Nucleus accumbens (tissue), 56 donors: ENCODE data around the gene ARHGAP6.

Source experiments
- DNase-seq, 56 donors: peaks; one replicate each; lab custom pipeline; 2025; lab: John Stamatoyannopoulos, UW

The ARHGAP6 gene, protein sequence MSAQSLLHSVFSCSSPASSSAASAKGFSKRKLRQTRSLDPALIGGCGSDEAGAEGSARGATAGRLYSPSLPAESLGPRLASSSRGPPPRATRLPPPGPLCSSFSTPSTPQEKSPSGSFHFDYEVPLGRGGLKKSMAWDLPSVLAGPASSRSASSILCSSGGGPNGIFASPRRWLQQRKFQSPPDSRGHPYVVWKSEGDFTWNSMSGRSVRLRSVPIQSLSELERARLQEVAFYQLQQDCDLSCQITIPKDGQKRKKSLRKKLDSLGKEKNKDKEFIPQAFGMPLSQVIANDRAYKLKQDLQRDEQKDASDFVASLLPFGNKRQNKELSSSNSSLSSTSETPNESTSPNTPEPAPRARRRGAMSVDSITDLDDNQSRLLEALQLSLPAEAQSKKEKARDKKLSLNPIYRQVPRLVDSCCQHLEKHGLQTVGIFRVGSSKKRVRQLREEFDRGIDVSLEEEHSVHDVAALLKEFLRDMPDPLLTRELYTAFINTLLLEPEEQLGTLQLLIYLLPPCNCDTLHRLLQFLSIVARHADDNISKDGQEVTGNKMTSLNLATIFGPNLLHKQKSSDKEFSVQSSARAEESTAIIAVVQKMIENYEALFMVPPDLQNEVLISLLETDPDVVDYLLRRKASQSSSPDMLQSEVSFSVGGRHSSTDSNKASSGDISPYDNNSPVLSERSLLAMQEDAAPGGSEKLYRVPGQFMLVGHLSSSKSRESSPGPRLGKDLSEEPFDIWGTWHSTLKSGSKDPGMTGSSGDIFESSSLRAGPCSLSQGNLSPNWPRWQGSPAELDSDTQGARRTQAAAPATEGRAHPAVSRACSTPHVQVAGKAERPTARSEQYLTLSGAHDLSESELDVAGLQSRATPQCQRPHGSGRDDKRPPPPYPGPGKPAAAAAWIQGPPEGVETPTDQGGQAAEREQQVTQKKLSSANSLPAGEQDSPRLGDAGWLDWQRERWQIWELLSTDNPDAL (N-terminal part only)

DNA sequence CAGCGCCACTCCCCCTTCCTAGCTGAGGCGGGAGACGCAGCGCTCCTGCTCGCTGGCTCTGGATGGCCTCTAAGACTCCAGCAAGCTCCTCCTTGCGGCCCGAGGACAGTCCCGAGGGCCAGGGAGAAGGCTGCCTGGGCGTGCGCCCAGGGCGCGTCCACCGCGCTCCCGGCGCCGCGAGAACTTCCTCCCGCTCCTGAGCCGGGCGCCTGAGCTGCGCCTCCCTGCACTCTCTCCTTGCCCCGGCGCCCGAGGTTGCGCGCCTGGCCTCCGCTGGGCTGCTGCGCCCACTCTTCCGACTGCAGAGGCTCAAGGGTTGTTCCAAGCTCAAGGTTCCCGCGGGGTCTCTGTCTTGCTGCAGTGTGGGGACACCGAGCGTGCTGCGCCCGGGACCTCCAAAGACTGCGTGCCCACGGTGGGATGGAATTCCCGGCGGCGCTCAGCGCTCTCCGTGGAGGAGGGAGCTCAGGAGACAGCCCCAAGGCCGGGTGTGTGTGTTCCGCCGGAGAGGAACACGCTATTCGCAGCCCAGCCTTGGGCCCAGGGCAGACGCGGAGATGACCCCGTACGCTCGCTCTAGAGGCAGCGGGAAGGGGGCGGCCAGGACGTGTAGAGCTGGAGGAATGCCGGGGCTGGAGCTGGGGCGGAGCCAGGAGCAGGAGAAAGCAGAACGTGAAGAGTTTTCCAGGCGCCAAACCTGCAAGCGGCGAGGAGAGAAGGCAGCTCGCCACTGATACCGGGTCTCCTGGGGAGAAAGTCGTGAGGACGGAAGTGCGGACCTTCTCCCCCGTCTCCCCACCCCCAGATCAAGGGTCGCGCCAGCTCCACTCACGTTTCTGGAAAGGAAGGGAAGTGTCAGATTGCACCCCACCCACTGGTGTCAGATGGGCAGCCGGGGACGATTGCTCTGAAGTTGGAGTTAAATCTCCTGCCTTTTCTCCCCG is at the start of gene ARHGAP6:
Gene ARHGAP6, minus strand, starts transcription at position 753 of the 944 bp plus-strand sequence. CDS start 1,092 bp downstream, outside the sequence.
- peak in 1 of 56 donors; percentile 1 for DNase-seq

DNA sequence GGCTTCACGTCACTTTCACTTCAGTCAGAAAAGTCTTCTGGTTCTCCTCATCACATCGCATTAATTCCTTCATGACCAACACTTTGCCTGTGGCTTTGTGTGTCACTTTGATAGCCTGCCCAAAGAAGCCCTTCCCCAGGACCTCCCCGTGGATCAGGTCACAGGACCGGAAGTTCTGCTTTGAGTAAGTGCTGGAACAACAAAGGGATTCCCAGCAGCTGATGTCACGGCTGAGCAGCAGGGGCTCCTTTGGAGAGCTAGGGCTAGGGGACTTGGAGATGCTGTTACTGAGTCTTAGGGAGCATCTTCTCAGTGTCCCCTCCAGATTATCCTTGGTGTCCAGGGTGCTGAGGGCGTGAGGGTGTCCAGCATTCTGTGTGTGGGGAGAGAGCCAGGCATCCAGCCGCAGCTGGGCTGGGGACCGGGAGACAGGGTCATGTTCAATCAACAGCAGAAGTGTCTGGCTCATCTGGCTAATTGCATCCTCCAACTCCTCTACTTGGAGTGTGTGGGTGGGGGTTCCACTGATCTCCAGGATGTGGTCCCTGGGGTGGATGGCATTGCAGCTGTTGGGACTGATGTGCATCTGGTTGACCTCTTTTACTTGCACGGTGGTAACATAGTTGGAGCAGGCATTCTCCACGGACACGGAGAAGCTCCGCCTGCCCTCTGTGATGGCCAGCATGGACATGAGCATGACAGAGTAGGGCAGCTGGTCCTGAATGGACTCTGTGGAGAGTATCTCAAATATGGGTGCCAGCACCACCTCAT is 39.2 kb upstream of the ARHGAP6 start:
- no peak for DNase-seq

DNA sequence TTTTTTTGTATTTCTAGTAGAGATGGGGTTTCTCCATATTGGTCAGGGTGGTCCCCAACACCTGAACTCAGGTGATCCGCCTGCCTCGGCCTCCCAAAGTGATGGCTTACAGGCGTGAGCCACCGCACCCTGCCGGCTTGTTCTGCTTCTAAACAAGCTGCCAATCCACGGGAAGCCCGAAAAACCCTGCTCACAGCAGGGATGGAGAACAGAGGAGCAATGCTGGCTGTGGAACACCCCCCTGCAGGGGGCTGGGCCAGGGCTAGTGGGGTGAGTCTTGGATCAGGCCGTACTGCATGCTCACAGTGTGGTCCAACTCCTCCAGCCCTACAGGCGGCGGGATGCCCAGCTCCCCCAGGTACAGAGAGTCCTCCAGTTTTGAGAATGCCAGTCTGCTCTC is 38.1 kb upstream of the ARHGAP6 start:
- no peak for DNase-seq

DNA sequence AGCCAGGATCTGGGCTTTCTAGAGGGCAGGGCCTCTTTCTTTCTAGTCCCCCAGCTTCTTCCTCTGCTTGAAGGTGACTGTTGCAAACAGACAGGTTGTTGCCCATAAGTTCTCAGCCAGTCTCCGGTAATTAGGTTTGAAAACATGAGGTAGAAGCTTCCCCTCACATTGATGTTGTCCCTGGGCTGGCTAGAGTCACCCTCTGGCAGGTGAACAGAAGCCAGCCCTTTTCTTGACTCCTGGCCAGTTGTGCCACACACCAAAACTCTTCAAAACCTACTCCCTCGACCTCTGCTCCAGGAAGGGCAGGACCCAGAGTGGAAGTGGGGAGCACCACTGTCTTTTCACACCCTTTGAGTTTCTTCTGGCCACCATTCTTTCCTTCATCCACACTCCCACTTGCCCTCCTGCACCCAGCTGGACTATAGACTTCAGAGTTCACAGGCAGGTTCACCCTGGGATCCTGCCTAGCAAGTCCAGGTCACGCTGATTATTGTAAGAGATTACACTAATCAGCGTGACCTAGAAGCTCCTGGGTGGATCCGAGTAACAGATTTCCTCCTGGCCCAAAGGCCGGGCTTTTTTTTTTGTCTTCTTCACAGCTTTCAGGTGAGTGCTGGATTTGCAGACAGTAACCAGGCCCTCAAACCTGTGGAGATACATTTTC is 37.4 kb upstream of the ARHGAP6 start:
- DNase-seq, result no peak

DNA sequence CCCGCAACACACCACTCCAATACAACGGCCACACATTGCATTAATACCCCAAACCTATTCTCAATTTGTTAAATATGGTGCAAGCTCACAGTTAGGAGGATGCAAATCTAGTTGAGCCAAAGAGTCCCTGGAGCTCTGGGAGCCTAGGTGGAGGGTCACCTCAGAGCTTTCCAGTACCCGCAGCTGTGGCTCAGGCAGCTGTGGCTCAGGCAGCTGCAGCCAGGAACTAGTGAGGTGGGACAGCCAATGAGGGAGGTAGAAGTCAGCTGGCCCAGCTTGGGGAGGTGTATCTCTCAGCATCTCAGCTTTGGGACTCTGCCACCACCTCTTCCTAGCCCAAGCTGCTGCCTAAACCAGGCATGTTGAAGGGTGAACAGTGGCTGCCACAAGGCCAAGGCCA is 36.7 kb upstream of the ARHGAP6 start:
- DNase-seq, result no peak

DNA sequence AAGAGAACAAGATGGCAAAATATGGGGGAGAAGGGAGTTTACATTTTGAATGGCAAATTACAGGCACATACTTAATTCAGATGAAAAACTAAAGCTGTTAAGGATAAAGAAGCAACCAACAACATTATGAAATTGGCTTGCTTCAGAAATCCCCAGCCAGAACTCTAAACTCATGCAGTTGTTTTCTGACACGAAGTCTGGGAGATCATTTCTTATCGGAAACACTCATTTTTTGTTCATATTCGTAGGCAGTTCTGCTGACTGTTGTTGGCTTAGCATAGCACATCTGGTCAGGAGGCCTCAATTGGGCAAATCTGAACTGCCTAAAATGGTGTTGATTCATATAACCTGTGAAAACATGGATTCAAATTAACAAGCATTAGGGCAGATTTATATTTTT is 33.0 kb upstream of the ARHGAP6 start:
- DNase-seq, result no peak

DNA sequence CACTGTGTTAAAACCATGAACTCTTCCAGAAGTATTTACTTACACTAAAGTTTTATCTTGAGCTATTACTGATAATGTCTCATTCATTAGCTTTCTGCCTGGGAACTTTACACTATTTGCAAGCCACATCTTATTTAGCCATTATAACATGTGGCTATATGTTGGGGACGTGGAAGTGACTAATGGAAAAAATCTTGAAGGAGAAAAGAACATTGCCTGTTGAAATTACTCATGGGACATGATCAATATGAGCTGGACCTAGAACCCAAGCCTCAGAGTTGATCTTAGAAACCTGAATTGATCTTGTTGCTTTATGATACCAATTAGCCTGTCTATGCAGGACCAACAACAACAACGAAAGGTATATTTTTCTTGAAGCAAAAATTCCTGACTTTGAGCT is 22.5 kb upstream of the ARHGAP6 start:
- no peak for DNase-seq

DNA sequence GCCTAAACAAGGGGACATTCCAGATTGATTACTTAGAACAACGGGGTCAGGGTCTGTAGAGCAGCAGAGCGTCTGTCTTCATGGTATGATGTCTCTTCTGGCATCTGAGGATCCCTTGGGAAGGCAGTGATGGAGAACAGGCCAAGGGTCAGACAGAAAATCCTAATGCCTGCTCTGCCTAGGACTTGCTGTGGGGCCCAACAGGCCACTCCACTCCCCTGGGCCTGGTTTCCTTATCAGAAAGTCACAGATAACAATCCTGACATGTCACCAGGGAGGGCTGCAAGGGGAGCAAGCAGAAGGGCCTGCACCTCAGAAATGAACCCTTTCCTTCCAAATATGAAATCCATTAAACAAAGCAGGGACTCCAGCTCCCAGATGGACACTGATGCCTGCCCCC is 21.4 kb upstream of the ARHGAP6 start:
- no peak for DNase-seq

DNA sequence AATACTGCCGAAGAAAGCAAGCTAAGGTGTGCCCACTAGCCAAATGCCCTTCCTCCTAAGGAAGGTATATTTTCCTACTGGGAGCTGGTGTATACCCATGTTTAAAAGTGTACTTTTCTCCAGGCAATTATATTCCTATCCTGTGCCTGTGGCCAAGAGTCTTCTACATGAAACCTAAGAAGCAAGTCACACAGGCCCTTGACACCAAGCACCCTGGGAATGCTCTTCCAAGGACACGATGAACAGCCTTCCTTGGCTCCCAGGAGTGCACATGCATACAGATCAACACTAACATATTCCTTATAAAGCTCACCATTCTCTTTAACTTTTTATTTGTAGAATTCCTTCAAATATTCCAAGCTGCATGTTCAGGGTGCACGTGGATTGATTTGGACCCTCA is 17.3 kb upstream of the ARHGAP6 start:
- DNase-seq, result no peak

DNA sequence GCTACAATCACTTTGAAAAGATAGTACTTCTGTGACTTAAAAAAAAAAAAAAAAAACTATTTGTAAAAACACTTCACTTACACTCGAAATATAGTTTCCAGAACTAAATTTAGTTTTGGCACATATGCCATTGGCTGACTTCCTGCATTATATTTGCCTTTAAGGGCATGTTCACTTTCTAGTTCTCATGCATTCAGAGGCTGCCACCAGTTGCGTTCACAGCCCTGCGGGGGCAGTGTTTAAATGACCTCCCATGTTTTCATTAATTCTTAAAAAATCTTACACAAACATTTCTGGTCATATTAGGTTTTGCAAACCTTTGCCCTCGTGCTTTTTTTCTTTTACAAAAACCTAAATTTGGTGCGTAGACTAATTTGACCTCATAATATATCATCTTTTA is 12.4 kb upstream of the ARHGAP6 start:
- no peak for DNase-seq

DNA sequence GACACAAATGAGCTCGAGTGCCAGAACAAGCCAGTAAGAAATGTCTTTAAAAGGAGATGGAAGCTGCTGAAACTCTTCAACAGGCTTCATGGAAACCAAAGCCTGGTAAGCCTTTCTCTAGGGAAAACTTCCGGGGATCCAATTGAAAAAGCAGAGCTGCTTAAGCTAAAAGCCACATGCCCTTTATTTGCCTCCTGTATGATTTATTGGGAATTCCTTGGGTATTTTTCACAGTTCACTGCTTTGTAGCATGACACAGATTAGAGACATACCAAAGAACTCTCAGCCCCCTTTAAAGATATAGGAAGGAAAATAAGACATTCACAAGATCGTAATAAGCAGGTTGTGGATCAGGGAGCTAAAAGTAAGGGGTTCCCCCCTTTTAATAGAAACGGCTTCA is 6.5 kb upstream of the ARHGAP6 start:
- no peak for DNase-seq

DNA sequence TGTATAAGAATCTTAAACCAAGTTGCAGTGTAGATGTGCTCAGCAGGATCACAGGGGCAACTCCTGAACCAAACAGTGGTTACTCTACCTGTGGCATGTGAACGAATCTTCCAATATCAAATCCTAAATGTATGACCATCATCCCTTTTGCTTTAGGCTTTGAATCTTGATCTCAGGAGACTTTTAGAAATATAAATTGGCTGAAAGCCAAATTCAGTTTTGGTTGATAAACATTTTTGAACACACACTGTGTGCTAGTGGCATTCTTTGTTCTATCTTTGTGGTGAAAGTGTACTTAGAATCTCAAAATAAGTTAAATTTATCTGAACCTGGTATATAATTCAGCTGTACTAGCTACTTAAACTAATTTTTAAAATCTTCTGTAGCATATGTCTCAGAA is 4.6 kb upstream of the ARHGAP6 start:
- DNase-seq, result no peak

DNA sequence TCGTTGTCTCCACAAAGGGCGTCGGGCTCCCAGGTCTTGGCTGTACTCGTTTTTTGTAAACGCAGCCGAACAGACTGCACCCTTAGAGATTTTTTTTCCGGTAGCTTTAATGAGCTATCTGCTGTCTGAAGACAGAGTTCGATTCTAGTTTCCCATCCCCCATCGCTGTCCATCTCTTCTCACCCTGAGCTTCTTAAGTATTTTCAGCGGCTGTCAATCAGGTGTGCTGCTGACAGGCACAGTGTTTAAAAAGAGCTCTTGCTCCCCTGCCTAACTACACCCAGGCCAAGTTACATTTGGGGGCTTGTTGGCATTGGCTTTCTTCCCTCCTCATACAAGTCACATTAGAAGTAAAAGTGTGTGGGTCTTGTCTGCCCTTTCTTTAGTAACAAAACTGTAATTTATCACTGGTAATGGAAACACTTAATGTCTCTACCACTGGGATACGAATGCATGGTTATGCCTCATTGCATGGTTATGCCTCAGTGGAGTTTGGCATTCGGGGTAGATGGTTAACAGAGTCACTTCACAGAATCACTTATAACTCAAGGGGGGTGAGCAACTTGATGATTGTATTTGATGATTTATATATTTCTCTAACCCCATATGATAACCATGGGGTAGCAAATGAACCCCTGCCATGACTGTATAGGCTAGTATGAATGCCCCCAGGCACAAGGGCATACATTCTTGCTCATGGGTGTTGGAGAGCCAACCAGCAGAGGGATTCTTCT is 1.4 kb upstream of the ARHGAP6 start:
- no peak for DNase-seq

DNA sequence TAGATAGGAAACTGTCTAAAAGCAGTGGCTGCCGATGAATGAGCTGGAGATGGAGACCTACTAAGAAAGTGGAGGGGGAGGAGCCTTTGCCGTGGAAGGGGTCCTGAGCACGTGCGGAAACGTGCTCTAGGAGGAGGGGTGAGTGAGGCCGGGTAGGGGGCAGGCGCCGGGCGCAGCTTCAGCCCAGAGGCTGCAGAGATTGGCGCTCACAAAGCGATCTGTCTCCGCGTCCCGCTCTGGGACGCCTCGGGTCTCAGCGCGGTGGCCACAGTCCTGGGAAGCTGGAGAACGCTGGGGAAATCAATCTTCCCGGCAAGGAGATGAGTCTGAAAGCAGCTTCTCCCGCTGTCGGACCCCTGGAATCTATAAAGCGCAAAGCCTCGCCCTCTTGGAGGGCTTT is 444 bp upstream of the ARHGAP6 start:
- DNase-seq, result no peak

DNA sequence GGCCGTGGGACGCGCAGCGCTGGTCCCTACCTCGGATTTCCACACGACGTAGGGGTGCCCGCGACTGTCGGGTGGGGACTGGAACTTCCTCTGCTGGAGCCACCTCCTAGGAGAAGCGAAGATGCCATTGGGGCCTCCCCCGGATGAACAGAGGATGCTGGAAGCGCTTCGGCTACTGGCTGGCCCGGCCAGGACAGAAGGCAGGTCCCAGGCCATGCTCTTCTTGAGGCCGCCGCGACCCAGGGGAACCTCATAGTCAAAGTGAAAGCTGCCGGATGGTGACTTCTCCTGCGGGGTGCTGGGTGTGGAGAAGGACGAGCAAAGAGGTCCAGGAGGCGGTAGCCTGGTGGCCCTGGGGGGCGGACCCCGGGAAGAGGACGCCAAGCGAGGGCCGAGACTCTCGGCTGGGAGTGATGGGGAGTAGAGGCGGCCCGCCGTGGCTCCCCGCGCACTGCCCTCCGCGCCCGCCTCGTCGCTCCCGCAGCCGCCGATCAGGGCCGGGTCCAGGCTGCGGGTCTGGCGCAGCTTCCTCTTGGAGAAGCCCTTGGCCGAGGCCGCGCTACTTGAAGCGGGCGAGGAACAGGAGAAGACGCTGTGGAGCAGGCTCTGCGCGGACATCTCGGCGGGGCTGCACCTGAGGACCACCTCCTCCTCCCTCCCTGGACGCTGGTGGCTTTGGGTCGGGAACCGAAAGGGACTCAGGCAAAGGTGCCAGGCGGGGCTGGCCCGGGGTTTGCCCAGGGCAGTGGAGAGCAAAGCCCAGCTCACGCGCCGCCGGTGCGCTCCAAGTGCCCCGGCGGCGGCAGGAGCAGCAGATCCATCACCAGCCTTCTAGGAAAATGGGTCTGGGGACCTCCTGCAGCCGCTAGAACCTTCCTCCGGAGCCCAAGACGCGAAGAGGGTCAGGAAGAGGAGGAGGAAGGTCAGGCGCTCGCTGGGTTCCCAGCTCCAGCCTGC is 1.2 kb downstream of the ARHGAP6 start:
- DNase-seq, result no peak

DNA sequence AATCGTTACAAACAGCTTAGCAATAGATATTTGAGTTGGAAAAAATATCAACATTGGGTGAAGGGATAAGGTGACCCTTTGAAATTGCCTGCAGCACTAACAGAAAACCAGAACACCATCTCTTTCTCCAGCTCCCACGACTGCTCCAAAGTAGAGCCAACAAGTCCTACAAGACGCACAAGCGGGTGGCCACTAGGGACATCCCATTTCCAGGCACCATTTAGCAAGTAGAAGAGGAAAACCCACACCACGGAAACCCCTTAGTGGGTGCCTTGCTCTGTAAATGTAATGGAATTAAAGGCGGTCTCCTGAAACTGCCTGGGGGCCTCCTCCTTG is 1.9 kb downstream of the ARHGAP6 start:
- DNase-seq, result no peak

DNA sequence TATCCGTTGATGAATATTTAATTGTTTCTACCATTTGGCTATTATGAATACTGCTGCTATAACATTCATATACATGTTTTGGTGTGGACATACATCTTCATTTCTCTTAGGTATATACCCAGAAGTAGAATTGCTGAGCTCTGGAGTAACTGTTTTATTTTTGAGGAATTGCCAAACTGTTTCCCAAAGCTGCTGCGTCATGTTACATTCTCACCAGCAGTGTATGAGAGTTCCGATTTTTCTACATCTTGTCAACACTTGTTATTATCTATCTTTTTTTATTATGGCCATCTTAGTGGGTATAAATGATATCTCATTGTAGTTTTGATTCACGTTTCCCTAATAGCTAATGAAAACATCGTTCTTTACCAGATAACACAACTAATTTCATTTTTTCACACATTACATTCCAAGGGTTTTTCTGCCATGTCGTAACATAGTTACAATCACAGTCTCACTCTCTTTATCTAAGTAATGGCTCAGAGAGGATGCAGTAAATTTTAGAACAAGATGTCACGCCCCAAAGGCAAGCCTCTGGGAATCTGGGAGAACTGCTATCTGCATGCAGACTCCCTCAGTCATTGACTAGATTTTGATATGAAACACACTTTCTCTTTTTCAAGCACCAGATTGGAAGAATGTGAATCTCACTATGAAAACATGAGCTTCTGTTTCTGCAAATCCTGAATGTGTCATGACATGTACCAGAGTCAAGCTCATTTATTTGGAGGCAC is 10.3 kb downstream of the ARHGAP6 start:
- no peak for DNase-seq
